ENCODE results near the gene LGR4. TPM values are rescaled to one million over a fixed set of nuclear protein-coding genes. Genes with fewer than 3 reads are reported as not detected.

Gene LGR4
- total RNA-seq, 1 experiment from 2014 or later, result 7.1 TPM

DNA sequence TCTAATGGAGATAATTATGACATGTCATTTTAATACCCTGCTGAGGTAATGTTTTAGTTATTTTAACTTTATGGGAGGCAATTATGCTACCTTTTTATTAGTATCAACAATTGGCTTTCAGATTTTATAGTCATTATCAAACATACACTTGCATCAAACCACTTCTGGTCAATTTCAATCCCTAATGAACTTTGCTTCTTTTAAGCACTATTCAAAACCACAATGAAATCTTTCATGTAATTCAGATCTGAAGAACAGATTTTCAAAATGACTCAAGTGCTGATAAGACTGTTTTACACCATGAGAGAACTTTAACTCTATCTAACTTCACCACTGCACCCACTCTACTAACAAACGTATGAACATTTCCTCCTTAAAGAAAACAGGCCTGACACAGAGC lies 83.7 kb downstream of the LGR4 start:
- peaks cover 20 to 25% of the 10 kb centered on the region in 2 experiments for H3K4me1 ChIP-seq (ENCODE audit: control insufficient read depth in 1 of 2, insufficient read depth in 2 of 2, low read length in 2 of 2)
- H3K27me3 ChIP-seq (ENCODE audit: insufficient read depth, low read length), result no peaks in the 10 kb centered on the region
- no peak overlapping the region for H3K4me3 ChIP-seq (replicated peaks in 1 of 2; ENCODE audit: low read depth in 1 of 2, low read length in 2 of 2)

DNA sequence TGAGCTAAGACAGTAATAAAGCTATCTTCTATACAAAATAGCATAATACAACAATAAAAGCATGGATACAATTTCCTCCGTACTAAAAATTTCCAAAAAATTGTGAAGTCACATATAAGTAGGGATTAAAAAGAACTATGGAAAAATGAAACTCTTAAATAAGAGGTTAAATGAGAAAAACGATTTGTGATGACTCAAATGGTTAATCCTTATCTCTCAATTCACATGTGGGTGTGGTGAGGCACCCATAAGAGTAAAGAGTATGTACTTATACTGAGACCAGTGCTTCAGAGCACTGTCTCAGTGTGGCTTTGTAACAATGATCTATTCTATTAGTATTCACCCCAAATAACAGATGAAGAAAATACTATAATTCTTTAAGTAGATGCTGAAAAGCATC lies 84.6 kb downstream of the LGR4 start:
- no TSS peak for BruUV-seq (replicated peaks)
- Histone ChIP-seq H3K9me2 (ENCODE audit: insufficient read depth) (0 out of 2 replicates have a peak, but pooled peaks cover 2% of the 10 kb centered on the region), H3K4me1 (ENCODE audit: control insufficient read depth in 1 of 2, insufficient read depth in 2 of 2, low read length in 2 of 2) (peaks cover 20 to 24% of the 10 kb centered on the region in 2 experiments), H3K4me2 (ENCODE audit: low read length) (no peak overlapping the region), H3K27ac (ENCODE audit: low read depth, low read length) (no peak overlapping the region), H3K9ac (ENCODE audit: low read length) (no peak overlapping the region), H4K20me1 (ENCODE audit: insufficient read depth) (no peaks in the 10 kb centered on the region), H3K36me3 (ENCODE audit: control insufficient read depth in 1 of 2, insufficient read depth in 2 of 2, low read length in 2 of 2) (no peaks in the 10 kb centered on the region), H2AFZ (ENCODE audit: low read depth, low read length, poor library complexity, severe bottlenecking) (no peak overlapping the region), H3K79me2 (ENCODE audit: insufficient read depth, low read length) (no peaks in the 10 kb centered on the region), H3K4me3 (replicated peaks in 1 of 2; ENCODE audit: low read depth in 1 of 2, low read length in 2 of 2) (no peak overlapping the region), H3K9me3 (ENCODE audit: control insufficient read depth in 1 of 2, insufficient read depth in 1 of 2, low read depth in 1 of 2, low read length in 2 of 2) (no peaks in the 10 kb centered on the region), H3K27me3 (ENCODE audit: insufficient read depth, low read length) (no peaks in the 10 kb centered on the region)
- intact Hi-C loops (cut with micrococcal nuclease), result no loop called here
- ATAC-seq (no peak), DNase-seq (ENCODE audit: low read depth, low spot score) (no peak)
- ChIA-PET CTCF (no interaction called here), POLR2A (no interaction called here), RAD21 (ENCODE audit: low non-redundant PET in 1 of 2, low total read pairs in 2 of 2, uncharacterized antibody in 2 of 2, unreplicated experiment in 2 of 2) (no interaction called here)
- TF ChIP-seq ZNF274 (IDR thresholded peaks at IDR 0.05; ENCODE audit: low read depth, low read length), result no peak
- no peak for TF ChIP-seq EGR1 (IDR thresholded peaks at IDR 0.05; ENCODE audit: low read depth)
- TF ChIP-seq SP1 (IDR thresholded peaks at IDR 0.05; ENCODE audit: low read depth), result no peak
- TF ChIP-seq EZH2phosphoT487 (IDR thresholded peaks at IDR 0.05; ENCODE audit: borderline replicate concordance), result no peak
- TF ChIP-seq, protein P1, sequence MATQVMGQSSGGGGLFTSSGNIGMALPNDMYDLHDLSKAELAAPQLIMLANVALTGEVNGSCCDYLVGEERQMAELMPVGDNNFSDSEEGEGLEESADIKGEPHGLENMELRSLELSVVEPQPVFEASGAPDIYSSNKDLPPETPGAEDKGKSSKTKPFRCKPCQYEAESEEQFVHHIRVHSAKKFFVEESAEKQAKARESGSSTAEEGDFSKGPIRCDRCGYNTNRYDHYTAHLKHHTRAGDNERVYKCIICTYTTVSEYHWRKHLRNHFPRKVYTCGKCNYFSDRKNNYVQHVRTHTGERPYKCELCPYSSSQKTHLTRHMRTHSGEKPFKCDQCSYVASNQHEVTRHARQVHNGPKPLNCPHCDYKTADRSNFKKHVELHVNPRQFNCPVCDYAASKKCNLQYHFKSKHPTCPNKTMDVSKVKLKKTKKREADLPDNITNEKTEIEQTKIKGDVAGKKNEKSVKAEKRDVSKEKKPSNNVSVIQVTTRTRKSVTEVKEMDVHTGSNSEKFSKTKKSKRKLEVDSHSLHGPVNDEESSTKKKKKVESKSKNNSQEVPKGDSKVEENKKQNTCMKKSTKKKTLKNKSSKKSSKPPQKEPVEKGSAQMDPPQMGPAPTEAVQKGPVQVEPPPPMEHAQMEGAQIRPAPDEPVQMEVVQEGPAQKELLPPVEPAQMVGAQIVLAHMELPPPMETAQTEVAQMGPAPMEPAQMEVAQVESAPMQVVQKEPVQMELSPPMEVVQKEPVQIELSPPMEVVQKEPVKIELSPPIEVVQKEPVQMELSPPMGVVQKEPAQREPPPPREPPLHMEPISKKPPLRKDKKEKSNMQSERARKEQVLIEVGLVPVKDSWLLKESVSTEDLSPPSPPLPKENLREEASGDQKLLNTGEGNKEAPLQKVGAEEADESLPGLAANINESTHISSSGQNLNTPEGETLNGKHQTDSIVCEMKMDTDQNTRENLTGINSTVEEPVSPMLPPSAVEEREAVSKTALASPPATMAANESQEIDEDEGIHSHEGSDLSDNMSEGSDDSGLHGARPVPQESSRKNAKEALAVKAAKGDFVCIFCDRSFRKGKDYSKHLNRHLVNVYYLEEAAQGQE (IDR thresholded peaks at IDR 0.05; ENCODE audit: low read depth), result no peak
- TF ChIP-seq EZH2 (IDR thresholded peaks at IDR 0.05), result no peak
- TF ChIP-seq TCF7L2 (IDR thresholded peaks at IDR 0.05; ENCODE audit: borderline replicate concordance, extremely low read depth, insufficient read depth, insufficient read length), result no peak
- no peak for TF ChIP-seq FOSL1 (IDR thresholded peaks at IDR 0.05; ENCODE audit: low read depth)
- TF ChIP-seq, protein P2, sequence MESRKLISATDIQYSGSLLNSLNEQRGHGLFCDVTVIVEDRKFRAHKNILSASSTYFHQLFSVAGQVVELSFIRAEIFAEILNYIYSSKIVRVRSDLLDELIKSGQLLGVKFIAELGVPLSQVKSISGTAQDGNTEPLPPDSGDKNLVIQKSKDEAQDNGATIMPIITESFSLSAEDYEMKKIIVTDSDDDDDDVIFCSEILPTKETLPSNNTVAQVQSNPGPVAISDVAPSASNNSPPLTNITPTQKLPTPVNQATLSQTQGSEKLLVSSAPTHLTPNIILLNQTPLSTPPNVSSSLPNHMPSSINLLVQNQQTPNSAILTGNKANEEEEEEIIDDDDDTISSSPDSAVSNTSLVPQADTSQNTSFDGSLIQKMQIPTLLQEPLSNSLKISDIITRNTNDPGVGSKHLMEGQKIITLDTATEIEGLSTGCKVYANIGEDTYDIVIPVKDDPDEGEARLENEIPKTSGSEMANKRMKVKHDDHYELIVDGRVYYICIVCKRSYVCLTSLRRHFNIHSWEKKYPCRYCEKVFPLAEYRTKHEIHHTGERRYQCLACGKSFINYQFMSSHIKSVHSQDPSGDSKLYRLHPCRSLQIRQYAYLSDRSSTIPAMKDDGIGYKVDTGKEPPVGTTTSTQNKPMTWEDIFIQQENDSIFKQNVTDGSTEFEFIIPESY (IDR thresholded peaks at IDR 0.05; ENCODE audit: extremely low read depth, insufficient replicate concordance, low read length), result no peak

More for the DNA sequence above, 83.7 kb downstream of the LGR4 start:
- Histone ChIP-seq H2AFZ (ENCODE audit: low read depth, low read length, poor library complexity, severe bottlenecking) (no peak overlapping the region), H3K9me2 (ENCODE audit: insufficient read depth) (0 out of 2 replicates have a peak, but pooled peaks cover 2% of the 10 kb centered on the region), H4K20me1 (ENCODE audit: insufficient read depth) (no peaks in the 10 kb centered on the region), H3K36me3 (ENCODE audit: control insufficient read depth in 1 of 2, insufficient read depth in 2 of 2, low read length in 2 of 2) (no peaks in the 10 kb centered on the region), H3K27ac (ENCODE audit: low read depth, low read length) (no peak overlapping the region), H3K9me3 (ENCODE audit: control insufficient read depth in 1 of 2, insufficient read depth in 1 of 2, low read depth in 1 of 2, low read length in 2 of 2) (no peaks in the 10 kb centered on the region), H3K9ac (ENCODE audit: low read length) (no peak overlapping the region), H3K4me2 (ENCODE audit: low read length) (no peak overlapping the region), H3K79me2 (ENCODE audit: insufficient read depth, low read length) (no peaks in the 10 kb centered on the region)
- DNase-seq (ENCODE audit: low read depth, low spot score), result no peak
- no peak for ATAC-seq
- TF ChIP-seq, protein P2 (IDR thresholded peaks at IDR 0.05; ENCODE audit: extremely low read depth, insufficient replicate concordance, low read length), result no peak
- TF ChIP-seq, protein P3, sequence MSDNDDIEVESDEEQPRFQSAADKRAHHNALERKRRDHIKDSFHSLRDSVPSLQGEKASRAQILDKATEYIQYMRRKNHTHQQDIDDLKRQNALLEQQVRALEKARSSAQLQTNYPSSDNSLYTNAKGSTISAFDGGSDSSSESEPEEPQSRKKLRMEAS (IDR thresholded peaks at IDR 0.05), result no peak
- RAD21 ChIA-PET (ENCODE audit: low non-redundant PET in 1 of 2, low total read pairs in 2 of 2, uncharacterized antibody in 2 of 2, unreplicated experiment in 2 of 2), result no interaction called here
- CTCF ChIA-PET, result no interaction called here
- POLR2A ChIA-PET, result no interaction called here
- intact Hi-C loops (cut with micrococcal nuclease), result no loop called here
- BruUV-seq (replicated peaks), result no TSS peak
